VCaP (cell line): ENCODE results near the gene PLA2G4C.
A peak's percentile ranks its signal among the peaks of the same experiment; 100 is the strongest.

Source experiments
- H3K27ac ChIP-seq: fragments of 450-650 bp; 2 replicates; pipeline ENCODE4 v1.5.1; 2017
- CTCF ChIP-seq: fragments of 450-650 bp; conservative IDR thresholded peaks from 2 replicates; pipeline ENCODE4 v1.5.1; 2017; ENCODE audit warnings: mild to moderate bottlenecking, moderate library complexity

Gene PLA2G4C

GRCh38 chr19:48122421-48122820 lies 11.8 kb upstream of the PLA2G4C start:
- TF ChIP-seq CTCF, result no peak
- H3K27ac ChIP-seq, result peak overlapping the region; percentile 20; the same call in 1 of the 2 replicates

- H3K27ac ChIP-seq, result peak overlapping the region; percentile 20; the same call in 1 of the 2 replicates
- no peak for TF ChIP-seq CTCF
Observed at GRCh38 chr19:48121909-48122371, 11.3 kb upstream of the PLA2G4C start.

GRCh38 chr19:48121066-48121465 lies 10.4 kb upstream of the PLA2G4C start:
- TF ChIP-seq CTCF, result no peak

GRCh38 chr19:48120505-48120904 lies 9.9 kb upstream of the PLA2G4C start:
- TF ChIP-seq CTCF, result no peak
- no peak overlapping the region for H3K27ac ChIP-seq

More at GRCh38 chr19:48121066-48121465, 10.4 kb upstream of the PLA2G4C start:
- no peak overlapping the region for H3K27ac ChIP-seq

GRCh38 chr19:48118131-48118517 lies 7.5 kb upstream of the PLA2G4C start:
- no peak overlapping the region for H3K27ac ChIP-seq
- TF ChIP-seq CTCF, result no peak

GRCh38 chr19:48117515-48118130 lies 7.0 kb upstream of the PLA2G4C start:
- no peak overlapping the region for H3K27ac ChIP-seq
- TF ChIP-seq CTCF, result no peak

GRCh38 chr19:48113190-48113917 lies 2.7 kb upstream of the PLA2G4C start:
- TF ChIP-seq CTCF, result no peak

More at GRCh38 chr19:48113190-48113917, 2.7 kb upstream of the PLA2G4C start:
- H3K27ac ChIP-seq, result no peak overlapping the region
